Measurements from ENCODE around the gene MAPK7. TPM values are rescaled to one million over a fixed set of nuclear protein-coding genes. Genes with fewer than 3 reads are reported as not detected.

Gene MAPK7
- total RNA-seq, 3 donors from 2014 or later, result 21.4 to 39.0 (median 22.7) TPM

DNA sequence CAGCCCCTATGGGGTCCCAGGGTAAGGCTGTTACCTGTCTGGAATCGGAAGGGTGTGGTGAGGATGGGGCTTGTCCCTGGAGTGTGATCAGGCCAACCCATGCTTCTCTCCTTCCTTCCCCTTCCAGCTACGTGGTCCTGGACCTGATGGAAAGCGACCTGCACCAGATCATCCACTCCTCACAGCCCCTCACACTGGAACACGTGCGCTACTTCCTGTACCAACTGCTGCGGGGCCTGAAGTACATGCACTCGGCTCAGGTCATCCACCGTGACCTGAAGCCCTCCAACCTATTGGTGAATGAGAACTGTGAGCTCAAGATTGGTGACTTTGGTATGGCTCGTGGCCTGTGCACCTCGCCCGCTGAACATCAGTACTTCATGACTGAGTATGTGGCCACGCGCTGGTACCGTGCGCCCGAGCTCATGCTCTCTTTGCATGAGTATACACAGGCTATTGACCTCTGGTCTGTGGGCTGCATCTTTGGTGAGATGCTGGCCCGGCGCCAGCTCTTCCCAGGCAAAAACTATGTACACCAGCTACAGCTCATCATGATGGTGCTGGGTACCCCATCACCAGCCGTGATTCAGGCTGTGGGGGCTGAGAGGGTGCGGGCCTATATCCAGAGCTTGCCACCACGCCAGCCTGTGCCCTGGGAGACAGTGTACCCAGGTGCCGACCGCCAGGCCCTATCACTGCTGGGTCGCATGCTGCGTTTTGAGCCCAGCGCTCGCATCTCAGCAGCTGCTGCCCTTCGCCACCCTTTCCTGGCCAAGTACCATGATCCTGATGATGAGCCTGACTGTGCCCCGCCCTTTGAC is 2.4 kb downstream of the MAPK7 start:
- peaks cover 7% of the 10 kb centered on the region for H3K36me3 ChIP-seq
- TF ChIP-seq POLR2AphosphoS5 (IDR thresholded peaks at IDR 0.05) (no peak), POLR2A (IDR thresholded peaks at IDR 0.05) (no peak)
- TF ChIP-seq, protein P1, sequence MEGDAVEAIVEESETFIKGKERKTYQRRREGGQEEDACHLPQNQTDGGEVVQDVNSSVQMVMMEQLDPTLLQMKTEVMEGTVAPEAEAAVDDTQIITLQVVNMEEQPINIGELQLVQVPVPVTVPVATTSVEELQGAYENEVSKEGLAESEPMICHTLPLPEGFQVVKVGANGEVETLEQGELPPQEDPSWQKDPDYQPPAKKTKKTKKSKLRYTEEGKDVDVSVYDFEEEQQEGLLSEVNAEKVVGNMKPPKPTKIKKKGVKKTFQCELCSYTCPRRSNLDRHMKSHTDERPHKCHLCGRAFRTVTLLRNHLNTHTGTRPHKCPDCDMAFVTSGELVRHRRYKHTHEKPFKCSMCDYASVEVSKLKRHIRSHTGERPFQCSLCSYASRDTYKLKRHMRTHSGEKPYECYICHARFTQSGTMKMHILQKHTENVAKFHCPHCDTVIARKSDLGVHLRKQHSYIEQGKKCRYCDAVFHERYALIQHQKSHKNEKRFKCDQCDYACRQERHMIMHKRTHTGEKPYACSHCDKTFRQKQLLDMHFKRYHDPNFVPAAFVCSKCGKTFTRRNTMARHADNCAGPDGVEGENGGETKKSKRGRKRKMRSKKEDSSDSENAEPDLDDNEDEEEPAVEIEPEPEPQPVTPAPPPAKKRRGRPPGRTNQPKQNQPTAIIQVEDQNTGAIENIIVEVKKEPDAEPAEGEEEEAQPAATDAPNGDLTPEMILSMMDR (IDR thresholded peaks at IDR 0.05), result no peak
- DNase-seq (ENCODE audit: low spot score in 2 of 2), result no peak
- H3K9me3 ChIP-seq, result no peaks in the 10 kb centered on the region
- no peak overlapping the region for H3K4me3 ChIP-seq
- no peaks in the 10 kb centered on the region for H3K27me3 ChIP-seq
- H3K27ac ChIP-seq, result peak overlapping the region in 1 of 2 donors; percentile 66
- peaks cover 10 to 23% of the 10 kb centered on the region in 2 donors for H3K4me1 ChIP-seq
- intact Hi-C loops (cut with DNase I; ENCODE audit: low total_unique reads), result no loop called here

DNA sequence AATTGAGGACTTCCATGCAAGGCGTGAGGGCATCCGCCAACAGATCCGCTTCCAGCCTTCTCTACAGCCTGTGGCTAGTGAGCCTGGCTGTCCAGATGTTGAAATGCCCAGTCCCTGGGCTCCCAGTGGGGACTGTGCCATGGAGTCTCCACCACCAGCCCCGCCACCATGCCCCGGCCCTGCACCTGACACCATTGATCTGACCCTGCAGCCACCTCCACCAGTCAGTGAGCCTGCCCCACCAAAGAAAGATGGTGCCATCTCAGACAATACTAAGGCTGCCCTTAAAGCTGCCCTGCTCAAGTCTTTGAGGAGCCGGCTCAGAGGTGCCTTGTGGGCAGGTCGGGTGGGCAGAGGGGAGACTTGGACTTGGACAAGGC is 3.1 kb downstream of the MAPK7 start:
- no peak overlapping the region for H3K4me3 ChIP-seq
- H3K4me1 ChIP-seq, result peaks cover 15 to 23% of the 10 kb centered on the region in 2 donors
- H3K9me3 ChIP-seq, result no peaks in the 10 kb centered on the region
- peaks cover 7% of the 10 kb centered on the region for H3K36me3 ChIP-seq
- H3K27ac ChIP-seq, result peak overlapping the region; percentile 17 to 66
- TF ChIP-seq POLR2AphosphoS5 (IDR thresholded peaks at IDR 0.05) (no peak), POLR2A (IDR thresholded peaks at IDR 0.05) (no peak)
- TF ChIP-seq, protein P1 (IDR thresholded peaks at IDR 0.05), result no peak
- intact Hi-C loops (cut with DNase I; ENCODE audit: low total_unique reads), result no loop called here
- no peaks in the 10 kb centered on the region for H3K27me3 ChIP-seq
- no peak for DNase-seq (ENCODE audit: low spot score in 2 of 2)

DNA sequence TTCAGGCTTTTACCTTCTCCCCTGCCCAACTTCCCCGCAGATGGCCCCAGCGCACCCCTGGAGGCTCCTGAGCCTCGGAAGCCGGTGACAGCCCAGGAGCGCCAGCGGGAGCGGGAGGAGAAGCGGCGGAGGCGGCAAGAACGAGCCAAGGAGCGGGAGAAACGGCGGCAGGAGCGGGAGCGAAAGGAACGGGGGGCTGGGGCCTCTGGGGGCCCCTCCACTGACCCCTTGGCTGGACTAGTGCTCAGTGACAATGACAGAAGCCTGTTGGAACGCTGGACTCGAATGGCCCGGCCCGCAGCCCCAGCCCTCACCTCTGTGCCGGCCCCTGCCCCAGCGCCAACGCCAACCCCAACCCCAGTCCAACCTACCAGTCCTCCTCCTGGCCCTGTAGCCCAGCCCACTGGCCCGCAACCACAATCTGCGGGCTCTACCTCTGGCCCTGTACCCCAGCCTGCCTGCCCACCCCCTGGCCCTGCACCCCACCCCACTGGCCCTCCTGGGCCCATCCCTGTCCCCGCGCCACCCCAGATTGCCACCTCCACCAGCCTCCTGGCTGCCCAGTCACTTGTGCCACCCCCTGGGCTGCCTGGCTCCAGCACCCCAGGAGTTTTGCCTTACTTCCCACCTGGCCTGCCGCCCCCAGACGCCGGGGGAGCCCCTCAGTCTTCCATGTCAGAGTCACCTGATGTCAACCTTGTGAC is 3.6 kb downstream of the MAPK7 start:
- Histone ChIP-seq H3K4me1 (peaks cover 15 to 27% of the 10 kb centered on the region in 2 donors), H3K9me3 (no peaks in the 10 kb centered on the region), H3K27ac (peak overlapping the region; percentile 17 to 66), H3K4me3 (no peak overlapping the region), H3K36me3 (peaks cover 7% of the 10 kb centered on the region), H3K27me3 (no peaks in the 10 kb centered on the region)
- no peak for DNase-seq (ENCODE audit: low spot score in 2 of 2)
- TF ChIP-seq, protein P1 (IDR thresholded peaks at IDR 0.05), result no peak
- TF ChIP-seq POLR2A (IDR thresholded peaks at IDR 0.05) (no peak), POLR2AphosphoS5 (IDR thresholded peaks at IDR 0.05) (no peak)
- intact Hi-C loops (cut with DNase I; ENCODE audit: low total_unique reads), result no loop called here

DNA sequence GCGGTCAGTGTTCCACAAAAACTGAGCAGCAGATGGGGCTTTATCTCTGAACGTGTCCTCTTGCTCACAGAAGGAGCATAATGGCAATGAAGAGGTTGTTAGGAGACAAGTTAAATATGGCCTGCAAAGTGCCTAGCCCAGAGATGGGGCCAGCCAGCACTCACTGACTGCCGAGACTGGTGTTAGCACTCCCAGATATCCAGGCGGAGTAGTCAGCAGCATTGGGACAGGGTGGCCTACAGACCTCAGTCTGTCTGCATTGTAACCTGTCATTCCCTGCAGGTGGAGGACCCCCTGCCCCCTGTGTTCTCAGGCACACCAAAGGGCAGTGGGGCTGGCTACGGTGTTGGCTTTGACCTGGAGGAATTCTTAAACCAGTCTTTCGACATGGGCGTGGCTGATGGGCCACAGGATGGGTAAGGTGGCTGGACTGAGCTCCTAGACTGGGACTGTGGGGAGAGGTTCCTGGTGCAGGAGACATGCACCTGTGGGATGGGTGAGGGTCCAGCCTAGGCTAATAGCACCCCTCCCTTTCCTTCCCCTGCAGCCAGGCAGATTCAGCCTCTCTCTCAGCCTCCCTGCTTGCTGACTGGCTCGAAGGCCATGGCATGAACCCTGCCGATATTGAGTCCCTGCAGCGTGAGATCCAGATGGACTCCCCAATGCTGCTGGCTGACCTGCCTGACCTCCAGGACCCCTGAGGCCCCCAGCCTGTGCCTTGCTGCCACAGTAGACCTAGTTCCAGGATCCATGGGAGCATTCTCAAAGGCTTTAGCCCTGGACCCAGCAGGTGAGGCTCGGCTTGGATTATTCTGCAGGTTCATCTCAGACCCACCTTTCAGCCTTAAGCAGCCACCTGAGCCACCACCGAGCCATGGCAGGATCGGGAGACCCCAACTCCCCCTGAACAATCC is 4.5 kb downstream of the MAPK7 start:
- DNase-seq (ENCODE audit: low spot score in 2 of 2), result no peak
- peaks cover 7% of the 10 kb centered on the region for H3K36me3 ChIP-seq
- intact Hi-C loops (cut with DNase I; ENCODE audit: low total_unique reads), result no loop called here
- no peak for TF ChIP-seq POLR2AphosphoS5 (IDR thresholded peaks at IDR 0.05)
- peaks cover 21 to 27% of the 10 kb centered on the region in 2 donors for H3K4me1 ChIP-seq
- H3K27me3 ChIP-seq, result no peaks in the 10 kb centered on the region
- H3K4me3 ChIP-seq, result no peak overlapping the region
- H3K27ac ChIP-seq, result peak overlapping the region; percentile 66 to 90
- no peaks in the 10 kb centered on the region for H3K9me3 ChIP-seq

DNA sequence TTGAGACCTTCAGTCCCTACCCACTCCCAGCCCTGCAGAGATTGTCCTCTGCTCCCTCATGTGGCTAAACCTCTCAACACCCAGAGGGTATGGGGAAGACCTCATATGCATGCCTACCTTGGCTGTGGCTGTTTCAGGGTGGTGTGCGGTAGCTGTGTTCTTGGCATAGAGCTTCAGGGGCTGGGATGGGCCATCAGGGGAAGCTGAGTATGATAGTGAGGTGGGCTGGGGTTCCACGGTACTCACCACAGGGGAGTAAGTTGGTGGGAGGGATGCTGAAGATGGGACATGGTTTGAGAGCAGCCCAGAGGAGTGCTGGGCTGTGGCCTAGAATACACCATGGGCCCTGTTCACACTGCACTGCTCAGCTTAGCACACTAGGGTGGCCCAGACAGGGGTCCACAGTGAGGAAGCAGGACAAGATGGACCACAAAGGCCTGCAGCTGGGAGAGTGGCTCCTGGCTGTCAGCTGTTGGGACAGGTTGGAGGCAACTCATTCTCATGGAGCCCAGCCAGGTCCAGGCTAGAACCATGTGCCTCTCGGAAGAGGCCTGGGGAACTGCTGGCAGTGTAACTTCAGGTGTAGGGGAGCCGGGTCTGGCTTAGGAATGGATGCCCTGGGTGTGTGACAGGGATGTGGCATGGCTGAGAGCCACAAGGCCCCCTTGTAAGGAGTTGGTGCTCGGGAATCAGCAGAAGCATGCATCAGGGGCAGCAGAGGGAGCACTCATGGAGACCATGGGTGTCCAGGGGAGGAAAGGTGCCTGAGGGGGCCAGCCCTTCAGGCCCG is 5.6 kb downstream of the MAPK7 start:
- no peaks in the 10 kb centered on the region for H3K27me3 ChIP-seq
- no peak overlapping the region for H3K4me3 ChIP-seq
- TF ChIP-seq POLR2A (IDR thresholded peaks at IDR 0.05), result no peak
- no peak for TF ChIP-seq POLR2AphosphoS5 (IDR thresholded peaks at IDR 0.05)
- TF ChIP-seq, protein P1 (IDR thresholded peaks at IDR 0.05), result no peak
- intact Hi-C loops (cut with DNase I; ENCODE audit: low total_unique reads), result no loop called here
- H3K36me3 ChIP-seq, result peaks cover 7% of the 10 kb centered on the region
- peaks cover 24 to 37% of the 10 kb centered on the region in 2 donors for H3K4me1 ChIP-seq
- DNase-seq (ENCODE audit: low spot score in 2 of 2), result no peak
- peak overlapping the region; percentile 90 to 98 for H3K27ac ChIP-seq
- no peaks in the 10 kb centered on the region for H3K9me3 ChIP-seq

Measured in breast epithelium (tissue), 4 donors.